ENCODE results near the gene PAM.
"Not testable (repeated sequence)": the region's sequence is repeated elsewhere in the genome, so short reads cannot be mapped to it uniquely, and the experiment has no call there.

GRCh38 chr5:102751903-102752376 lies 3.2 kb upstream of the PAM start:
- TF ChIP-seq CTCF, POLR2A, POLR2AphosphoS5, EP300 (IDR thresholded peaks at IDR 0.05): not testable (repeated sequence)
